Skeletal muscle satellite cell (primary cell): ENCODE data around the gene PROKR1.
"Not testable (repeated sequence)": the region's sequence is repeated elsewhere in the genome, so short reads cannot be mapped to it uniquely, and the experiment has no call there.

Experiments used
- H3K27me3 ChIP-seq: 2 replicates; pipeline ENCODE4 v1.7.0; 2013; ENCODE audit warnings: low read length; ENCODE audit not compliant: control insufficient read depth, insufficient read depth
- H3K36me3 ChIP-seq: 2 replicates; pipeline ENCODE4 v1.7.0; 2013; ENCODE audit warnings: mild to moderate bottlenecking, control low read depth, low read length; ENCODE audit not compliant: insufficient read depth
- H3K4me1 ChIP-seq: 2 replicates; pipeline ENCODE4 v1.7.0; 2013; ENCODE audit warnings: low read length; ENCODE audit not compliant: control insufficient read depth, insufficient read depth
- H3K4me2 ChIP-seq: 2 replicates; pipeline ENCODE4 v1.7.0; 2013; ENCODE audit warnings: mild to moderate bottlenecking, low read length
- H3K4me3 ChIP-seq: 2 replicates; pipeline ENCODE4 v1.7.0; 2013; ENCODE audit warnings: low read length
- H3K9ac ChIP-seq: 2 replicates; pipeline ENCODE4 v1.7.0; 2013; ENCODE audit warnings: mild to moderate bottlenecking, low read depth, low read length, moderate library complexity
- H3K9me3 ChIP-seq: replicated peaks from 2 replicates; pipeline ENCODE4 v1.7.0; 2013; ENCODE audit warnings: mild to moderate bottlenecking, control low read depth, low read length

Gene PROKR1

GRCh38 chr2:68659081-68659480 is 15.7 kb downstream of the PROKR1 start:
- Histone ChIP-seq H3K4me1 (no peaks in the 10 kb centered on the region), H3K9me3 (no peaks in the 10 kb centered on the region), H3K36me3 (no peaks in the 10 kb centered on the region), H3K4me3 (no peak overlapping the region), H3K4me2 (no peak overlapping the region), H3K9ac (no peak overlapping the region), H3K27me3 (peaks cover 65% of the 10 kb centered on the region)

GRCh38 chr2:68660658-68661057 is 17.3 kb downstream of the PROKR1 start:
- Histone ChIP-seq H3K27me3 (peaks cover 72% of the 10 kb centered on the region), H3K4me1 (no peaks in the 10 kb centered on the region), H3K9me3 (no peaks in the 10 kb centered on the region), H3K9ac (no peak overlapping the region), H3K4me3 (no peak overlapping the region), H3K36me3 (no peaks in the 10 kb centered on the region), H3K4me2 (no peak overlapping the region)

GRCh38 chr2:68662466-68662865 is 19.1 kb downstream of the PROKR1 start:
- Histone ChIP-seq H3K9me3 (no peaks in the 10 kb centered on the region), H3K27me3 (peaks cover 73% of the 10 kb centered on the region), H3K4me3 (no peak overlapping the region), H3K4me1 (no peaks in the 10 kb centered on the region), H3K9ac (no peak overlapping the region), H3K36me3 (no peaks in the 10 kb centered on the region), H3K4me2 (no peak overlapping the region)

- no peaks in the 10 kb centered on the region for H3K4me1 ChIP-seq
- H3K36me3 ChIP-seq, result no peaks in the 10 kb centered on the region
- H3K27me3 ChIP-seq, result peaks cover 69% of the 10 kb centered on the region
- no peaks in the 10 kb centered on the region for H3K9me3 ChIP-seq
- H3K9ac ChIP-seq, result no peak overlapping the region
- no peak overlapping the region for H3K4me3 ChIP-seq
- H3K4me2 ChIP-seq, result no peak overlapping the region
Observed at GRCh38 chr2:68663371-68664156, 20.2 kb downstream of the PROKR1 start.

- Histone ChIP-seq H3K4me3 (no peak overlapping the region), H3K4me1 (no peaks in the 10 kb centered on the region), H3K9ac (no peak overlapping the region), H3K9me3 (no peaks in the 10 kb centered on the region), H3K4me2 (no peak overlapping the region), H3K36me3 (no peaks in the 10 kb centered on the region), H3K27me3 (peaks cover 59% of the 10 kb centered on the region)
Observed at GRCh38 chr2:68667371-68667770, 24.0 kb downstream of the PROKR1 start.

- no peak overlapping the region for H3K4me2 ChIP-seq
- no peaks in the 10 kb centered on the region for H3K36me3 ChIP-seq
- no peaks in the 10 kb centered on the region for H3K9me3 ChIP-seq
Observed at GRCh38 chr2:68669651-68670050, 26.3 kb downstream of the PROKR1 start.

GRCh38 chr2:68671961-68672360 is 28.6 kb downstream of the PROKR1 start:
- Histone ChIP-seq H3K9me3 (no peaks in the 10 kb centered on the region), H3K4me2 (no peak overlapping the region), H3K27me3 (peaks cover 43% of the 10 kb centered on the region), H3K4me3 (no peak overlapping the region), H3K4me1 (no peaks in the 10 kb centered on the region), H3K9ac (no peak overlapping the region), H3K36me3 (no peaks in the 10 kb centered on the region)

More at GRCh38 chr2:68669651-68670050, 26.3 kb downstream of the PROKR1 start:
- Histone ChIP-seq H3K4me3 (no peak overlapping the region), H3K27me3 (peaks cover 54% of the 10 kb centered on the region), H3K4me1 (no peaks in the 10 kb centered on the region), H3K9ac (no peak overlapping the region)

- no peaks in the 10 kb centered on the region for H3K9me3 ChIP-seq
- no peak overlapping the region for H3K4me3 ChIP-seq
- H3K27me3 ChIP-seq, result peaks cover 32% of the 10 kb centered on the region
- no peaks in the 10 kb centered on the region for H3K36me3 ChIP-seq
- no peak overlapping the region for H3K4me2 ChIP-seq
- H3K9ac ChIP-seq, result no peak overlapping the region
- H3K4me1 ChIP-seq, result no peaks in the 10 kb centered on the region
Observed at GRCh38 chr2:68673631-68674030, 30.3 kb downstream of the PROKR1 start.

GRCh38 chr2:68675470-68675869 is 32.1 kb downstream of the PROKR1 start:
- H3K9ac ChIP-seq, result no peak overlapping the region
- H3K4me2 ChIP-seq, result no peak overlapping the region
- H3K4me3 ChIP-seq, result no peak overlapping the region
- no peaks in the 10 kb centered on the region for H3K36me3 ChIP-seq
- no peaks in the 10 kb centered on the region for H3K9me3 ChIP-seq
- H3K27me3 ChIP-seq, result peaks cover 32% of the 10 kb centered on the region
- H3K4me1 ChIP-seq, result no peaks in the 10 kb centered on the region

- H3K4me3 ChIP-seq, H3K4me1 ChIP-seq, H3K9ac ChIP-seq, H3K4me2 ChIP-seq, H3K9me3 ChIP-seq, H3K36me3 ChIP-seq: not testable (repeated sequence)
- H3K27me3 ChIP-seq, result peaks cover 34% of the 10 kb centered on the region
Observed at GRCh38 chr2:68677837-68678236, 34.5 kb downstream of the PROKR1 start.

GRCh38 chr2:68679166-68679916 is 36.0 kb downstream of the PROKR1 start:
- not testable (repeated sequence) for H3K9ac ChIP-seq, H3K4me2 ChIP-seq, H3K4me1 ChIP-seq, H3K9me3 ChIP-seq, H3K36me3 ChIP-seq, H3K4me3 ChIP-seq
- H3K27me3 ChIP-seq, result peaks cover 25% of the 10 kb centered on the region

- H3K36me3 ChIP-seq, H3K4me2 ChIP-seq, H3K4me3 ChIP-seq, H3K9ac ChIP-seq, H3K4me1 ChIP-seq, H3K9me3 ChIP-seq: not testable (repeated sequence)
- H3K27me3 ChIP-seq, result peaks cover 23% of the 10 kb centered on the region
Observed at GRCh38 chr2:68679917-68680267, 36.5 kb downstream of the PROKR1 start.
